B cell (primary cell): ENCODE measurements around the gene FAR1. TPM values are rescaled to one million over a fixed set of nuclear protein-coding genes. Genes with fewer than 3 reads are reported as not detected.

Experiments used
- ATAC-seq: fragments of 200-7000 bp; cut with Tn5 transposase; one replicate; pipeline ENCODE4 v1.10.0; 2021; ENCODE audit warnings: low read depth, mild to moderate bottlenecking, moderate number of reproducible peaks, moderate library complexity
- CTCF ChIA-PET: fragments of 350-600 bp; sonication (Branson Sonifier 250); formaldehyde crosslinking; loops from one replicate; lab custom pipeline; 2021; ENCODE audit warnings: antibody characterized with exemption, inconsistent platforms; lab: Charles Lee
- POLR2A ChIA-PET: fragments of 350-600 bp; sonication (Branson Sonifier 250); formaldehyde crosslinking; loops from one replicate; lab custom pipeline; 2021; ENCODE audit warnings: antibody characterized with exemption; lab: Charles Lee
- DNase-seq: peaks from one replicate; pipeline ENCODE4 v3.0.0; 2013
- H2AFZ ChIP-seq: 2 replicates; pipeline ENCODE4 v1.6.1; 2012; ENCODE audit warnings: mild to moderate bottlenecking, low read depth, low read length; ENCODE audit not compliant: insufficient read depth, poor library complexity, severe bottlenecking
- H3K27ac ChIP-seq, 2 donors: 1 replicate in 1 of 2; 2 replicates in 1 of 2; pipeline ENCODE4 v1.5.1; 2012 to 2013; ENCODE audit warnings: low read length in 2 of 2, mild to moderate bottlenecking in 2 of 2, moderate library complexity in 1 of 2
- H3K27me3 ChIP-seq, 4 experiments: fragments of 200-600 bp in 1 of 4; sonication (generic) in 1 of 4; replicated peaks in 1 of 4; 1 replicate in 2 of 4; 2 replicates in 2 of 4; pipeline versions ENCODE4 v1.6.1 to v1.7.0; 2013 to 2016; ENCODE audit warnings: low read length in 3 of 4, mild to moderate bottlenecking in 2 of 4, mixed read lengths in 1 of 4, moderate library complexity in 1 of 4; ENCODE audit not compliant: insufficient read depth in 4 of 4, control insufficient read depth in 3 of 4; ENCODE audit errors: control extremely low read depth in 1 of 4
- H3K36me3 ChIP-seq, 2 experiments: replicated peaks in 1 of 2; 1 replicate in 1 of 2; 2 replicates in 1 of 2; pipeline versions ENCODE4 v1.6.1 to v1.7.1; 2013; ENCODE audit warnings: low read length in 1 of 2; ENCODE audit not compliant: insufficient read depth in 2 of 2, control insufficient read depth in 1 of 2; ENCODE audit errors: control extremely low read depth in 1 of 2, extremely low read depth in 1 of 2
- H3K4me1 ChIP-seq, 2 donors: fragments of 200-600 bp in 1 of 2; sonication (generic) in 1 of 2; 1 replicate in 1 of 2; 2 replicates in 1 of 2; pipeline versions ENCODE4 v1.5.1 to v1.6.1; 2013 to 2017; ENCODE audit warnings: low read length in 2 of 2; ENCODE audit not compliant: control insufficient read depth in 2 of 2, insufficient read depth in 2 of 2
- H3K4me2 ChIP-seq: replicated peaks from 2 replicates; pipeline ENCODE3; 2012; ENCODE audit warnings: mild to moderate bottlenecking, low read depth, low read length; ENCODE audit not compliant: poor library complexity, severe bottlenecking
- H3K4me3 ChIP-seq, 5 experiments: fragments of 200-600 bp in 1 of 5; sonication (generic) in 1 of 5; 1 replicate in 3 of 5; 2 replicates in 2 of 5; pipeline versions ENCODE4 v1.5.1 to v1.7.0; 2011 to 2016; ENCODE audit warnings: low read length in 4 of 5, mild to moderate bottlenecking in 4 of 5, low read depth in 2 of 5, control low read depth in 1 of 5, moderate library complexity in 1 of 5; ENCODE audit not compliant: insufficient read depth in 1 of 5; ENCODE audit errors: control extremely low read depth in 1 of 5, extremely low read depth in 1 of 5
- H3K79me2 ChIP-seq: fragments of 200-600 bp; sonication (generic); one replicate; pipeline ENCODE4 v1.6.0; 2016; ENCODE audit warnings: low read length; ENCODE audit not compliant: control insufficient read depth, insufficient read depth
- H3K9ac ChIP-seq: fragments of 200-600 bp; sonication (generic); 2 replicates; pipeline ENCODE4 v1.6.1; 2017; ENCODE audit warnings: mild to moderate bottlenecking, low read length, moderate library complexity
- H3K9me3 ChIP-seq, 3 donors: one replicate each; pipeline versions ENCODE4 v1.6.1 to v1.7.1; 2013; ENCODE audit warnings: low read length in 2 of 3; ENCODE audit not compliant: control insufficient read depth in 2 of 3, insufficient read depth in 1 of 3; ENCODE audit errors: control extremely low read depth in 1 of 3
- H4K20me1 ChIP-seq: 2 replicates; pipeline ENCODE4 v1.6.0; 2012; ENCODE audit warnings: mild to moderate bottlenecking, low read length; ENCODE audit not compliant: insufficient read depth, control insufficient read depth, poor library complexity, severe bottlenecking
- H3K27ac Mint-ChIP-seq: one replicate; pipeline ENCODE4 v1.8.0; 2021; ENCODE audit warnings: mixed read lengths
- H3K27me3 Mint-ChIP-seq: one replicate; pipeline ENCODE4 v1.8.0; 2021; ENCODE audit warnings: mixed read lengths
- H3K4me1 Mint-ChIP-seq: one replicate; pipeline ENCODE4 v1.8.0; 2021; ENCODE audit warnings: mixed read lengths
- H3K4me3 Mint-ChIP-seq: one replicate; pipeline ENCODE4 v1.8.0; 2021; ENCODE audit warnings: mixed read lengths
- H3K9me3 Mint-ChIP-seq: one replicate; pipeline ENCODE4 v1.8.0; 2022; ENCODE audit warnings: mixed read lengths; ENCODE audit not compliant: insufficient read depth
- EZH2 ChIP-seq: IDR thresholded peaks from 2 replicates; pipeline ENCODE4 v1.6.1; 2012; ENCODE audit warnings: borderline replicate concordance, low read depth, mild to moderate bottlenecking, moderate library complexity, low read length; ENCODE audit not compliant: insufficient read depth, poor library complexity, severe bottlenecking
- WGBS: methylation state at CpG from one replicate; pipeline ENCODE4 v1.1.5; 2013; ENCODE audit warnings: missing lambda C conversion rate; ENCODE audit not compliant: insufficient coverage; 5-methylcytosine and 5-hydroxymethylcytosine counted together
- intact Hi-C: fragments of 100-400 bp; cut with micrococcal nuclease; formaldehyde crosslinking; loops from one replicate; pipeline ENCODE4 v1.10.0; 2022
- polyA plus RNA-seq: library from polyadenylated mRNA; depleted of rRNA; stranded (reverse); fragments of >200 nt; gene quantifications from 2 replicates; pipeline ENCODE4 v1.2.3, GENCODE V29; 2012
- total RNA-seq, 2 donors: library from RNA; stranded (reverse); fragments of 120-200 nt in 1 of 2; gene quantifications; 1 replicate in 1 of 2; 2 replicates in 1 of 2; pipeline versions ENCODE4 v1.2.3 to v1.2.4, GENCODE V29; 2013 to 2022
- TF ChIP-seq, protein P1 (sequence below): fragments of 200-600 bp; IDR thresholded peaks from one replicate; pipeline ENCODE4 v1.8.0; 2022; ENCODE audit warnings: antibody characterized with exemption, mild to moderate bottlenecking

FAR1 gene
- total and polyA plus RNA-seq, 2 donors (not counting 1 experiment from before 2014, with no cell fraction given): 8.1 to 44.8 TPM

DNA sequence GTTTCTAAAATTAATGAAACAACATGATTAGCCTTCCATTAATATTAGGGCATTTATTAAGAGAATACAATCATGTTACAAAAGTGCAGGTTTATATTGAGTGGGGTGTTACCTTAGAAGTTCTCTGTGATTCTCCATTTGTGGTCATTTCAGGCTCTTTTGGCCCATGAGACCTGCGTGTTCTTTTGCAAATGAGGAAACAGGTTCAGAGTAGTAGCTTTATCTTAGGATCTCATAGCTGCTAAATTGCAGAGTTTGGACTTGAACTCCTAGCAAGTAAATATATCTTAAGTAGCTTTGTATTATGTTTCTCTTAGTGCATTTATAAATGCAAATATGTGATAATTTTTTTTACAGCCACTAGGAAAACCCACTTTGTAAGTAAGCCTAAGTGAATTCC, 18.3 kb downstream of the FAR1 start:
- CTCF ChIA-PET: no interaction called here
- Histone ChIP-seq H3K79me2 (peaks cover 83% of the 10 kb centered on the region), H3K27me3 (no peaks in the 10 kb centered on the region), H4K20me1 (peaks cover 58% of the 10 kb centered on the region), H3K36me3 (peaks cover 0 to 2% of the 10 kb centered on the region in 2 experiments), H3K9ac (no peak overlapping the region), H3K27ac (no peak overlapping the region), H3K4me3 (no peak overlapping the region), H3K9me3 (no peaks in the 10 kb centered on the region), H3K4me2 (no peak overlapping the region), H3K4me1 (peaks cover 0 to 3% of the 10 kb centered on the region in 2 donors), H2AFZ (no peak overlapping the region)
- Mint-ChIP-seq H3K9me3 (peaks cover 2% of the 10 kb centered on the region), H3K27ac (no peak overlapping the region), H3K4me1 (peaks cover 12% of the 10 kb centered on the region), H3K27me3 (no peaks in the 10 kb centered on the region), H3K4me3 (no peak overlapping the region)
- POLR2A ChIA-PET: no interaction called here
- intact Hi-C loops: no loop called here
- no peak for DNase-seq
- TF ChIP-seq EZH2: no peak
- TF ChIP-seq, protein P1, sequence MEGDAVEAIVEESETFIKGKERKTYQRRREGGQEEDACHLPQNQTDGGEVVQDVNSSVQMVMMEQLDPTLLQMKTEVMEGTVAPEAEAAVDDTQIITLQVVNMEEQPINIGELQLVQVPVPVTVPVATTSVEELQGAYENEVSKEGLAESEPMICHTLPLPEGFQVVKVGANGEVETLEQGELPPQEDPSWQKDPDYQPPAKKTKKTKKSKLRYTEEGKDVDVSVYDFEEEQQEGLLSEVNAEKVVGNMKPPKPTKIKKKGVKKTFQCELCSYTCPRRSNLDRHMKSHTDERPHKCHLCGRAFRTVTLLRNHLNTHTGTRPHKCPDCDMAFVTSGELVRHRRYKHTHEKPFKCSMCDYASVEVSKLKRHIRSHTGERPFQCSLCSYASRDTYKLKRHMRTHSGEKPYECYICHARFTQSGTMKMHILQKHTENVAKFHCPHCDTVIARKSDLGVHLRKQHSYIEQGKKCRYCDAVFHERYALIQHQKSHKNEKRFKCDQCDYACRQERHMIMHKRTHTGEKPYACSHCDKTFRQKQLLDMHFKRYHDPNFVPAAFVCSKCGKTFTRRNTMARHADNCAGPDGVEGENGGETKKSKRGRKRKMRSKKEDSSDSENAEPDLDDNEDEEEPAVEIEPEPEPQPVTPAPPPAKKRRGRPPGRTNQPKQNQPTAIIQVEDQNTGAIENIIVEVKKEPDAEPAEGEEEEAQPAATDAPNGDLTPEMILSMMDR: no peak
- no CpG with 5 or more reads among the region's 1 CpG for WGBS
- ATAC-seq: no peak

DNA sequence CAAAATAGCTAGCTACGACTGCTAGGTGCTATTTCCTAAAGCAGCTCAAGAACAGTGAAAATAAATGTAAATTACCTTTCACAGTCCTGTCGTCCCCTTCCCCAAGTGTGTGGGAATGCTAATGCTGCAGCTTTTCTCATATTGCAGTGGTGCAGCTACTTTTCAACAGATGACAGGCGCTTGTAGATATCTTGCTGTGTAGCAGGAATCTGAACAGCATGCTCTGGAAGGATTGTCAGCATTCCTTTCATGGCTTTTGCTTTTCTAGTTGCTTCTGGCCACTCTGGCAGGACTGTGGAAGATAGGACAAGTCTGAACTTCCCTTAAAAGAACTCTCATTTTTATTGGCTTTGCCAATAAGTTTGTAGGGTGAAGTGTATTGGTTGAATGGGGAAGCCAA, 18.8 kb downstream of the FAR1 start:
- CTCF ChIA-PET: no interaction called here

More for the DNA sequence above, 18.8 kb downstream of the FAR1 start:
- Histone ChIP-seq H3K9ac (no peak overlapping the region), H3K79me2 (peaks cover 83% of the 10 kb centered on the region), H3K27ac (no peak overlapping the region), H3K4me3 (no peak overlapping the region), H3K27me3 (no peaks in the 10 kb centered on the region), H2AFZ (no peak overlapping the region), H3K36me3 (peaks cover 0 to 2% of the 10 kb centered on the region in 2 experiments), H4K20me1 (peaks cover 58% of the 10 kb centered on the region), H3K4me2 (no peak overlapping the region), H3K9me3 (no peaks in the 10 kb centered on the region), H3K4me1 (peaks cover 0 to under 1% of the 10 kb centered on the region in 2 donors)
- no peak overlapping the region for H3K4me3 Mint-ChIP-seq
- intact Hi-C loops: no loop called here
- DNase-seq: no peak
- no peaks in the 10 kb centered on the region for H3K27me3 Mint-ChIP-seq
- WGBS: 100% methylated on average over 1 of the region's 3 CpGs
- peaks cover 2% of the 10 kb centered on the region for H3K9me3 Mint-ChIP-seq
- no peak for ATAC-seq
- H3K27ac Mint-ChIP-seq: no peak overlapping the region
- POLR2A ChIA-PET: no interaction called here
- H3K4me1 Mint-ChIP-seq: peaks cover 9% of the 10 kb centered on the region
- TF ChIP-seq, protein P1: no peak
- TF ChIP-seq EZH2: no peak
